ENCODE data around the gene ADPGK. TPM values are rescaled to one million over a fixed set of nuclear protein-coding genes. Genes with fewer than 3 reads are reported as not detected.

Gene ADPGK
- total and polyA plus RNA-seq, 2 donors from 2014 or later: 23.9 to 42.5 TPM

DNA sequence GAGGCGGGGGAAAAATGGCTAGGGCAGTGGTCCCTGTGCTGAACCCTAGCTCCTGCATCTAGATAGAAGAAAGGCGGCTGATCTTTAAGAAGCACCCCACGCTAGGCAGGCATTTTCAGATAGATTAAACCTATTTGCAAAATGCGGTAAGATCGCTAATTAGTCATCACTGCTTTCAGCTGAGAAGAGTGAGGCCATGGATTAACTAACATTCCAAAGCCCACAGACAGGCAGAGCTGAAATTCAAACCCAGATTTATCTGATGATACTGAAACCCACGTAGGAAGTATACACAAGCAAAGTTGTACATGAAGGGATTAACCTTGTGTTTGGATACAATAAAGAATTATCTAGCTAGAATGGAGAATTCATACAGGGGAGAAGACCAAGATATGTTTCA, 4.8 kb downstream of the ADPGK start:
- peaks cover 0 to 5% (median 4%) of the 10 kb centered on the region in 3 donors for H3K4me1 ChIP-seq (ENCODE audit: control insufficient read depth in 2 of 3, insufficient read depth in 2 of 3, low read depth in 1 of 3, low read length in 3 of 3)
- H3K4me3 ChIP-seq (ENCODE audit: low read length in 3 of 3): no peak overlapping the region
- H3K27ac ChIP-seq (ENCODE audit: low read depth in 2 of 2, low read length in 2 of 2): no peak overlapping the region
- intact Hi-C loops (cut with DNase I): no loop called here
- DNase-seq (no peak), FAIRE-seq (no peak)
- no peaks in the 10 kb centered on the region for H3K27me3 ChIP-seq (ENCODE audit: control insufficient read depth, insufficient read depth, low read length)
- TF ChIP-seq, protein P1, sequence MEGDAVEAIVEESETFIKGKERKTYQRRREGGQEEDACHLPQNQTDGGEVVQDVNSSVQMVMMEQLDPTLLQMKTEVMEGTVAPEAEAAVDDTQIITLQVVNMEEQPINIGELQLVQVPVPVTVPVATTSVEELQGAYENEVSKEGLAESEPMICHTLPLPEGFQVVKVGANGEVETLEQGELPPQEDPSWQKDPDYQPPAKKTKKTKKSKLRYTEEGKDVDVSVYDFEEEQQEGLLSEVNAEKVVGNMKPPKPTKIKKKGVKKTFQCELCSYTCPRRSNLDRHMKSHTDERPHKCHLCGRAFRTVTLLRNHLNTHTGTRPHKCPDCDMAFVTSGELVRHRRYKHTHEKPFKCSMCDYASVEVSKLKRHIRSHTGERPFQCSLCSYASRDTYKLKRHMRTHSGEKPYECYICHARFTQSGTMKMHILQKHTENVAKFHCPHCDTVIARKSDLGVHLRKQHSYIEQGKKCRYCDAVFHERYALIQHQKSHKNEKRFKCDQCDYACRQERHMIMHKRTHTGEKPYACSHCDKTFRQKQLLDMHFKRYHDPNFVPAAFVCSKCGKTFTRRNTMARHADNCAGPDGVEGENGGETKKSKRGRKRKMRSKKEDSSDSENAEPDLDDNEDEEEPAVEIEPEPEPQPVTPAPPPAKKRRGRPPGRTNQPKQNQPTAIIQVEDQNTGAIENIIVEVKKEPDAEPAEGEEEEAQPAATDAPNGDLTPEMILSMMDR (IDR thresholded peaks at IDR 0.05; ENCODE audit: borderline replicate concordance, extremely low read depth, insufficient read depth): no peak
- peaks cover 0 to 6% (median 4%) of the 10 kb centered on the region in 3 donors for H3K36me3 ChIP-seq (ENCODE audit: control insufficient read depth in 2 of 3, insufficient read depth in 3 of 3, low read length in 3 of 3)
- no peak overlapping the region for H3K9ac ChIP-seq (ENCODE audit: low read length in 3 of 3)
- H3K9me3 ChIP-seq (ENCODE audit: control insufficient read depth in 2 of 3, insufficient read depth in 1 of 3, low read length in 3 of 3): no peaks in the 10 kb centered on the region

DNA sequence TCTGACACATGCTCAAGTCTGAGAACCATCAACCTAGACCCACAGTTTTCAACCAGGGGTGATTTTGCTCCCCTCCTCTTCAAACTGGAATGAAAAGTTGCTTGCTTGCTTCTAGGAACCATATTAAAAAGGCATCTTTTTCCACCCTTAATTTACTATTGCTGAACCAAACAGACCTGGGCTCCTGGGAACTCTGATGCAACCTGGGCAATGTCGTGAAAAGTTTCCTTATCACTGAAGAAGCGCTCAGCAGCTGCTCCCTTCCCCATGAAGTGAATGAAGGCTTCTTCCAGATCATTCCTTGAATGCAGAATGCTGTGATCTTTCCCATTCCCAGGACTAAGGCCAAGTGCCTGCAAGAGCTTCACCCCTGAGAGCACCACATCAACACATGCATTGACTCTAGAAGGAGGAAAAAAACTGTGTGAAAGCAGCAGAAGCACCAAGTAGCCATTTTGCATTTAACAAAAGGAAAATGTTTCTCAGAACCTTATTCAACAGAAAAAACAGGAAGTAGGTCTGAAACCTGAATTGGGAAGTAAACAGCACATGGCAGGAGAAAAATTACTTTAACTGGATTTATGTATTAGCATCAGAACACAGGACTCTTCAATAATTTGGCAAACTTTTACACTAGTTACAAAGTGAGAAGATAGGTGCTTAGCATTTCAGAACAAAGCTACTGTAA, 8.7 kb downstream of the ADPGK start:
- Histone ChIP-seq H3K36me3 (ENCODE audit: control insufficient read depth in 2 of 3, insufficient read depth in 3 of 3, low read length in 3 of 3) (peaks cover 0 to 11% (median 8%) of the 10 kb centered on the region in 3 donors), H3K27me3 (ENCODE audit: control insufficient read depth, insufficient read depth, low read length) (no peaks in the 10 kb centered on the region), H3K4me3 (ENCODE audit: low read length in 3 of 3) (no peak overlapping the region), H3K27ac (ENCODE audit: low read depth in 2 of 2, low read length in 2 of 2) (no peak overlapping the region), H3K9me3 (ENCODE audit: control insufficient read depth in 2 of 3, insufficient read depth in 1 of 3, low read length in 3 of 3) (no peaks in the 10 kb centered on the region), H3K4me1 (ENCODE audit: control insufficient read depth in 2 of 3, insufficient read depth in 2 of 3, low read depth in 1 of 3, low read length in 3 of 3) (peaks cover 0 to 5% (median 0%) of the 10 kb centered on the region in 3 donors), H3K9ac (ENCODE audit: low read length in 3 of 3) (no peak overlapping the region)
- DNase-seq (no peak), FAIRE-seq (no peak)
- TF ChIP-seq, protein P1 (IDR thresholded peaks at IDR 0.05; ENCODE audit: borderline replicate concordance, extremely low read depth, insufficient read depth): no peak
- intact Hi-C loops (cut with DNase I): no loop called here

DNA sequence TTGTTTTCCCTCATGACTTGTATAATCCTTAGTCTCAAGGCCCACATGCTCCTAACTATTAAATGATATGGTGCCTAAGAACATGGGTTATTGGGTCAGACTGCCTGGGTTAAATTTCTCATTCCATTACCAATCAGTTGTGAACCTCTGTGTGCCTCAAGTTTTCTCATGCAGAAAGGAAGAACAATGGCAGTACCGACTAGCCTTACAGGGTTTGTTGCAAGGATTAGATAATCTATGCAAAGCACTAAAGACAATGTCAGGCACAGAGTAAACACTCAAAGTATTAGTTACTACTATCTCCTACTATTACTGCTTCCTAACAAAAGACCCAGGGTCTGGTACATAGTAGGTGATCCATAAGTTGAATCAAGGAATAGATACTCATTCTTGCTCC, 12.2 kb downstream of the ADPGK start:
- Histone ChIP-seq H3K9me3 (ENCODE audit: control insufficient read depth in 2 of 3, insufficient read depth in 1 of 3, low read length in 3 of 3) (peaks cover 0 to 7% (median 2%) of the 10 kb centered on the region in 3 donors), H3K27me3 (ENCODE audit: control insufficient read depth, insufficient read depth, low read length) (no peaks in the 10 kb centered on the region), H3K4me1 (ENCODE audit: control insufficient read depth in 2 of 3, insufficient read depth in 2 of 3, low read depth in 1 of 3, low read length in 3 of 3) (peaks cover 0 to 5% (median 0%) of the 10 kb centered on the region in 3 donors), H3K27ac (ENCODE audit: low read depth in 2 of 2, low read length in 2 of 2) (no peak overlapping the region), H3K36me3 (ENCODE audit: control insufficient read depth in 2 of 3, insufficient read depth in 3 of 3, low read length in 3 of 3) (peaks cover 2 to 16% (median 14%) of the 10 kb centered on the region in 3 donors), H3K9ac (ENCODE audit: low read length in 3 of 3) (no peak overlapping the region), H3K4me3 (ENCODE audit: low read length in 3 of 3) (no peak overlapping the region)
- no peak for FAIRE-seq
- intact Hi-C loops (cut with DNase I): no loop called here
- TF ChIP-seq, protein P1 (IDR thresholded peaks at IDR 0.05; ENCODE audit: borderline replicate concordance, extremely low read depth, insufficient read depth): no peak
- DNase-seq: no peak

Measured in kidney (tissue), 14 donors.